ENCODE measurements around the gene NEDD9. TPM values are rescaled to one million over a fixed set of nuclear protein-coding genes. Genes with fewer than 3 reads are reported as not detected.
A peak's percentile ranks its signal among the peaks of the same experiment; 100 is the strongest.

Gene NEDD9
- total and polyA plus RNA-seq, 4 donors, result 11.3 to 252 (median 38.4) TPM

DNA sequence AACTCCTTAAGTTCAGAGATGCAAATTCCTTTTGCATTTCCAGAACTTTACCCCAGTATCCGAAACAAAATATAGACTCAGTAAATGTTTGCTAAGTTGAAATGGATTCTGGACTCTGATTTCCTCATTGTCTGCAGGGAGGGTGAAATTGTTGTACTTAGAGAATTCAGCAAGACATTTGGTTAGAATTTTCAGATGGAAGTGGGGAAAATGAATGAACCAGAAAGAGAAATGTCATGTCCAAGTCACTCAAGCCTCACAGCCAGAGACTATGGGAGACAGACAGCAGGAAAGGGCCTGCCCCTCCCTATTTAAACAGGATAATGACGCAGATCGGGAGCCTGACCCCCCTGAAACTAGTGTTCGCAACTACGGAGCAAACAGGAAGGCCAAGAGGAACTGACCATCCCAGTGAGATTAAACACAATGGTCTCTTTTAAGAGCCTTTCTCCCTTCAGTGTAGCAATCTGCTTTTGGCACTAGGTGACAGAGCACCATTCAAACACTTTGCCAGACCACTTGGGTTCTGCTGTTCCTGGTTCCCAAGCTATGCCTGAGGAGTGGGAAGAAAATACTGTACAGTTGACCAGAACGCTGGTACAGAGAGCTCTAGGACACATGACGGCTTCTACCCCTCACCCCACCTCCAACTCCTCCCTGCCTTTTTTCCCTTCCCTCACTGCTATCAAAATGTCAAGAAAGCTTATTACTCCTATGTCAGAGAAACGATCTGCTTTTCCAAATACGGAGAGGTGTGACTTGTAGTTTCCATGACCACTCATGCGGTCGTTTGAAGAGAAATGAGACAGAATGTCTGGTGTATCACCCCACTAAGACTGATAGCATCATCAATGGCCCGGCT is 13.7 kb downstream of the NEDD9 start:
- peaks cover 0 to 4% of the 10 kb centered on the region in 2 donors for H3K36me3 ChIP-seq (ENCODE audit: control insufficient read depth in 1 of 2, insufficient read depth in 2 of 2, low read length in 1 of 2)
- intact Hi-C loops (cut with DNase I), result no loop called here
- H3K9me3 ChIP-seq (ENCODE audit: control insufficient read depth, low read length), result no peaks in the 10 kb centered on the region
- H3K4me3 ChIP-seq (ENCODE audit: low read length in 2 of 2), result no peak overlapping the region
- 14 to 20% methylated on average over 12 of the region's 12 CpGs for WGBS, 2 donors
- peaks cover 5 to 48% of the 10 kb centered on the region in 2 donors for H3K4me1 ChIP-seq (ENCODE audit: control insufficient read depth in 1 of 2, insufficient read depth in 2 of 2, low read length in 2 of 2)
- DNase-seq (peak in 1 of 2 donors; percentile 75), ATAC-seq (ENCODE audit: low FRiP score) (peak; percentile 61)
- peak overlapping the region; percentile 80 to 91 for H3K27ac ChIP-seq (ENCODE audit: low read depth in 1 of 2, low read length in 2 of 2)
- H3K27me3 ChIP-seq (ENCODE audit: control insufficient read depth in 1 of 2, insufficient read depth in 2 of 2, low read length in 1 of 2), result no peaks in the 10 kb centered on the region

DNA sequence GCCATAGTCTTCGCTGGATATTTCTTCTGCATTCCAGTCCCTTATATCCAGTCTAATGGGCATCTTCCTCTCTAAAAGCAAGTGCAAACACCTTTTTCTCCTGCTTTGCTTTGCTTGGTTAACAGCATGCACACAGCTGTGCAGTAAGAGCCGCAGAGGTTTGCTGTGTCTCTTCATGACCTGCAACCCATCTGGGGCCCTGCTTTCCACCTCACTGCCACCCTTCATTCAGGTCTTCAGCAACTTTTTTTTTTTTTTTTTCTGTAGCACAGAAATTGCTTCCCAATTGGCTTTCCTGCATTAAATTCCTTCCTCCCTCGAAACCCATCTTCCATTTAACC is 14.4 kb downstream of the NEDD9 start:
- H3K4me3 ChIP-seq (ENCODE audit: low read length in 2 of 2), result no peak overlapping the region

DNA sequence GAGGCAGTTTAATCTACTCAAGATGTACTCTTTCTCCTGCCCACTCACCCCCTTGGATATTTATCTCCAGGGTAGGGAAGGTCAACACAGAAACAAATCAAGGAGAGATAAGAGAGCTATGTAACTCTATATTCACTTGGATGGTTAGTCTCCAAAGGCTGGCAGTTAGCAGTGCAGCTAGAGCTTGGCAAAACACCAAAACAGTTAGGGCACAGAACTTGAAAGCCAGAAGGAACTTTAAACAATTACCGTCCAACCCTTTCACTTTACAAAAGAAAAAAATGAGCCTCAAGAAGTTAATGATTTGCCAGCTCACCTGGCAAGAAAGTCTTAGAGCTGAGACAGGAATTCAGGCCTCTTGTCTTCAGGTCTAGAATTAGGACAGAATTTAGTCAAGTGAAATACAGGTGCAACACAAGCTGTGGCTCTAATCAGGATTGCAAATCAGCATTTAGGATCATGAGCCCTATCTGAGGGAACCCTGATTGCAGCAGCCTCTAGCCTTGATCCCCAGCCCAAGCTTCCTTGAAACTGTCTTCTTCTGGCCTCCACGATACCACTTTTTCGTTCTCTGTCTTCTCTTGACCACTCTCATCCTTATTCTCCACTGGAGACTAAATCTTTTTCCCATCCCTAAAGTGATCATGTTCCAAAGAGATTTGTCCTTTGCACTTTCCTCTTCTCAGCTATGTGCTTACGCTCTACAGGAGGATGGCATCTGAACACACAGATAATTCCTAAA is 14.9 kb downstream of the NEDD9 start:
- ATAC-seq (ENCODE audit: low FRiP score) (no peak), DNase-seq (no peak)
- intact Hi-C loops (cut with DNase I), result no loop called here
- Histone ChIP-seq H3K27ac (ENCODE audit: low read depth in 1 of 2, low read length in 2 of 2) (peak overlapping the region; percentile 20 to 43), H3K9me3 (ENCODE audit: control insufficient read depth, low read length) (no peaks in the 10 kb centered on the region), H3K4me3 (ENCODE audit: low read length in 2 of 2) (no peak overlapping the region), H3K27me3 (ENCODE audit: control insufficient read depth in 1 of 2, insufficient read depth in 2 of 2, low read length in 1 of 2) (no peaks in the 10 kb centered on the region), H3K36me3 (ENCODE audit: control insufficient read depth in 1 of 2, insufficient read depth in 2 of 2, low read length in 1 of 2) (peaks cover 0 to 2% of the 10 kb centered on the region in 2 donors), H3K4me1 (ENCODE audit: control insufficient read depth in 1 of 2, insufficient read depth in 2 of 2, low read length in 2 of 2) (peaks cover 3 to 50% of the 10 kb centered on the region in 2 donors)
- 61 to 65% methylated on average over 4 of the region's 4 CpGs for WGBS, 2 donors

More for the DNA sequence above, 14.4 kb downstream of the NEDD9 start:
- Histone ChIP-seq H3K27me3 (ENCODE audit: control insufficient read depth in 1 of 2, insufficient read depth in 2 of 2, low read length in 1 of 2) (no peaks in the 10 kb centered on the region), H3K36me3 (ENCODE audit: control insufficient read depth in 1 of 2, insufficient read depth in 2 of 2, low read length in 1 of 2) (peaks cover 0 to 4% of the 10 kb centered on the region in 2 donors), H3K9me3 (ENCODE audit: control insufficient read depth, low read length) (no peaks in the 10 kb centered on the region), H3K4me1 (ENCODE audit: control insufficient read depth in 1 of 2, insufficient read depth in 2 of 2, low read length in 2 of 2) (peaks cover 5 to 51% of the 10 kb centered on the region in 2 donors), H3K27ac (ENCODE audit: low read depth in 1 of 2, low read length in 2 of 2) (peak overlapping the region in 1 of 2 donors; percentile 43)
- ATAC-seq (ENCODE audit: low FRiP score), result no peak
- WGBS, 2 donors, result 91 to 92% methylated on average over 3 of the region's 3 CpGs
- intact Hi-C loops (cut with DNase I), result no loop called here
- no peak for DNase-seq

DNA sequence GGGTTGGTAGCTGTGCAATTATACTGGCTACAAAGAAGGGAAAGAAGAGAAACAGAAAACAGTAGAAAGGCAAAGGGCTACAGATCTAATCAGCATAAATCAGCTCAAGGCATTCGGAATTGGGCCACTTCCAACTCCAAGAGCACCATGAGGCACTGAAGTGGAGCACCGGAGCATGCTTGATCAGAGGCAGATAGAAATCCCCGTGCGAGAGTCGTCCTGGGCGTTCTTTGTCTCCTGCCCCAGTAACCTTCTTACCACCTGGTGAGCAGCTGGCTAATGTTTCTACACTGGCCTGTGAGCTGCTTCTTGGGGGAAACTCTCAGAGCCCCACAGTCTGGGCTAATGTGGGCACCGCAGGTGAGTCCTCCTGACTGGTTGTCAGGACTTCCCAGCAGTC is 16.7 kb downstream of the NEDD9 start:
- no peak overlapping the region for H3K4me3 ChIP-seq (ENCODE audit: low read length in 2 of 2)
- no peak for DNase-seq
- 34 to 35% methylated on average over 7 of the region's 7 CpGs for WGBS, 2 donors
- no peaks in the 10 kb centered on the region for H3K27me3 ChIP-seq (ENCODE audit: control insufficient read depth in 1 of 2, insufficient read depth in 2 of 2, low read length in 1 of 2)
- intact Hi-C loops (cut with DNase I), result no loop called here
- H3K36me3 ChIP-seq (ENCODE audit: control insufficient read depth in 1 of 2, insufficient read depth in 2 of 2, low read length in 1 of 2), result peaks cover 0 to 2% of the 10 kb centered on the region in 2 donors
- peaks cover 5 to 41% of the 10 kb centered on the region in 2 donors for H3K4me1 ChIP-seq (ENCODE audit: control insufficient read depth in 1 of 2, insufficient read depth in 2 of 2, low read length in 2 of 2)
- H3K9me3 ChIP-seq (ENCODE audit: control insufficient read depth, low read length), result no peaks in the 10 kb centered on the region
- ATAC-seq (ENCODE audit: low FRiP score), result no peak
- H3K27ac ChIP-seq (ENCODE audit: low read depth in 1 of 2, low read length in 2 of 2), result peak overlapping the region; percentile 94 to 96

DNA sequence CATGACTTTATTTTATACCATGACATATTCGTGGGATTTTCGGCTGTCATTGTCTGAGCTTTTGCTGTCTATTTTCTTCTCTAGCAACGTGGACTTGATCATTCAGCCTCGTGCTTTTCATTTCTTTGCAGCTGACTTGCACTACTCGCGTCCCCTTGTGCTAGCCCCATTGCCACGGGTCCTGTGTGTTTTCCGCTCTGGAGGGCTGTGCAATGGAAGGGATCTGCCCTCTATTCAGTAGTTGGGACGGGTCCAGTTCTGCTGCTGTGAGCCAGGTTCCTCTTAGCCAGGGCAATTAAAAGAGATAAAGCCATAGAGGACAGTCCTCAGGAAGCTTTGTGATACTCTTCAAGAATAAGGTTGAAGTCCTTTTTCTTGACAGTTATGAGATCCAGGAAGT is 17.6 kb downstream of the NEDD9 start:
- Histone ChIP-seq H3K4me1 (ENCODE audit: control insufficient read depth in 1 of 2, insufficient read depth in 2 of 2, low read length in 2 of 2) (peaks cover 5 to 40% of the 10 kb centered on the region in 2 donors), H3K27ac (ENCODE audit: low read depth in 1 of 2, low read length in 2 of 2) (peak overlapping the region; percentile 94 to 96), H3K4me3 (ENCODE audit: low read length in 2 of 2) (no peak overlapping the region), H3K9me3 (ENCODE audit: control insufficient read depth, low read length) (no peaks in the 10 kb centered on the region), H3K27me3 (ENCODE audit: control insufficient read depth in 1 of 2, insufficient read depth in 2 of 2, low read length in 1 of 2) (no peaks in the 10 kb centered on the region), H3K36me3 (ENCODE audit: control insufficient read depth in 1 of 2, insufficient read depth in 2 of 2, low read length in 1 of 2) (peaks cover 0 to 2% of the 10 kb centered on the region in 2 donors)
- no peak for ATAC-seq (ENCODE audit: low FRiP score)
- 14 to 19% methylated on average over 9 of the region's 9 CpGs for WGBS, 2 donors
- intact Hi-C loops (cut with DNase I), result no loop called here
- DNase-seq, result no peak

DNA sequence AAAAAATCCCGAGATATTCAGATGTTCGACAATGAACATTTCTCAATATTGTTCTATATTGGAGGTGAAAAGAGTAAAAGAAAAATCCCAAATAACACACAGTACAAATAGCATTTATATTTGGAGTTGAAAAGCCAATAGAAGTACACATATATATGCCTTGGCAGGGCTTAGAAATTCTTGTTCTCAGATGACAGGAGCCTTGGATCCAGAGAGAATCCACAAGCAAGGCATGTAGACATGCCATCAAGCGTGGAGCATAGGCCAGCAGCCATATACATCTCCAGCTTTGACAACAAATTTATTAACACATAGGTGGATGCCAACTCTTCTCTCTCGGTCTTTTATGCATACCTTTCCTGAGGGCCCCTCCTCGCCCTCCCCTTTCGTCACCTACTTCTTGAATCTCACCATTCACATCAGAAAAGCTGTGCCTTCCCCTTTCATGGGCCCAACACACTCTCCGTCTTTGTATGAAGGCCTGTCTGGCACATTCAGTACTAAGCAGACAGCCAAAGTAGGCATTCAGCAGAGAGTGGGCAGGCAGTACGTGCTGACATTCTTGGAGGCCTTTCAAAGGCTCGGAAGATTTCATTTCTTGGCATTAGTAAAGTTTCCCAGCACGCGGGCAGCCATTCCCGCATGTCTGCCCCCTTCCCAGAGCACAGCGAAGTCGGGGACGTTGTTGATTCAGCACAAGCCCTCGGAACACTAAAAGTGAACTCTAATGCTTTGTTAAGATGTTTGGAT is 18.2 kb downstream of the NEDD9 start:
- WGBS, 2 donors, result 6 to 10% methylated on average over 16 of the region's 16 CpGs
- H3K4me1 ChIP-seq (ENCODE audit: control insufficient read depth in 1 of 2, insufficient read depth in 2 of 2, low read length in 2 of 2), result peaks cover 5 to 35% of the 10 kb centered on the region in 2 donors
- H3K9me3 ChIP-seq (ENCODE audit: control insufficient read depth, low read length), result no peaks in the 10 kb centered on the region
- intact Hi-C loops (cut with DNase I), result no loop called here
- peak in 1 of 2 donors; percentile 60 for DNase-seq
- H3K4me3 ChIP-seq (ENCODE audit: low read length in 2 of 2), result no peak overlapping the region
- no peaks in the 10 kb centered on the region for H3K27me3 ChIP-seq (ENCODE audit: control insufficient read depth in 1 of 2, insufficient read depth in 2 of 2, low read length in 1 of 2)
- peak overlapping the region; percentile 96 to 97 for H3K27ac ChIP-seq (ENCODE audit: low read depth in 1 of 2, low read length in 2 of 2)
- no peaks in the 10 kb centered on the region for H3K36me3 ChIP-seq (ENCODE audit: control insufficient read depth in 1 of 2, insufficient read depth in 2 of 2, low read length in 1 of 2)
- peak; percentile 64 for ATAC-seq (ENCODE audit: low FRiP score)

DNA sequence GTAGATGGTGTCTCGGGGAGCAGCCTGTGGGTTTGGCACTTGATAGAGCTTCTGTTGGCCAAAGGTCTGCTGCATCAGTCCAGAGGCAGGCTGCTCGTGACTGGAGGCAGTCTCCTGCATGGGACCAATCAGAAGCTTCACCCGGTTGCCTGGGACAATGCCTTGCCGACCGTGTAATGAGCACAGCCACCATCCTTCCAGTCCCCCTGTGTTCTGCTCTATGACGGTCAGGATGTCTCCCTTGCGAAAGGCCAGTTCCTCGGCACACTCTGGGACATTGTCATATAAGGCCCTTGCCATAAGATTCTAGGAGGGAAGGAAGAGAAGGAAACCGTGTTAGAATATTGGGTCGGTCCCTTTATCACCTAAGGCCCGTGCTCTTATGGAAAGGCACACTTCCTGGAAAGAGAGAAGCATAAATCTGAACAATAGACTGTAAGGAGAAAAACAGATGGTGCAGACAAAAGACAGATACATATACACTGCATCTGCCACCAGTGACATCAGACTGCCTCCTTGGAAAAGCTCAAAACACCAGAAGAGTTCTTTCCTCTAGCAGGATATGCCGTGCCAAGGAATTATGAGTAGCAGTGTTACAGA is 18.9 kb downstream of the NEDD9 start:
- intact Hi-C loops (cut with DNase I), result no loop called here
- no peaks in the 10 kb centered on the region for H3K27me3 ChIP-seq (ENCODE audit: control insufficient read depth in 1 of 2, insufficient read depth in 2 of 2, low read length in 1 of 2)
- H3K4me1 ChIP-seq (ENCODE audit: control insufficient read depth in 1 of 2, insufficient read depth in 2 of 2, low read length in 2 of 2), result peaks cover 5 to 33% of the 10 kb centered on the region in 2 donors
- ATAC-seq (ENCODE audit: low FRiP score) (peak; percentile 44), DNase-seq (no peak)
- H3K36me3 ChIP-seq (ENCODE audit: control insufficient read depth in 1 of 2, insufficient read depth in 2 of 2, low read length in 1 of 2), result no peaks in the 10 kb centered on the region
- no peak overlapping the region for H3K4me3 ChIP-seq (ENCODE audit: low read length in 2 of 2)
- no peaks in the 10 kb centered on the region for H3K9me3 ChIP-seq (ENCODE audit: control insufficient read depth, low read length)
- WGBS, 2 donors, result 22 to 26% methylated on average over 12 of the region's 12 CpGs
- peak overlapping the region; percentile 76 to 99 for H3K27ac ChIP-seq (ENCODE audit: low read depth in 1 of 2, low read length in 2 of 2)

DNA sequence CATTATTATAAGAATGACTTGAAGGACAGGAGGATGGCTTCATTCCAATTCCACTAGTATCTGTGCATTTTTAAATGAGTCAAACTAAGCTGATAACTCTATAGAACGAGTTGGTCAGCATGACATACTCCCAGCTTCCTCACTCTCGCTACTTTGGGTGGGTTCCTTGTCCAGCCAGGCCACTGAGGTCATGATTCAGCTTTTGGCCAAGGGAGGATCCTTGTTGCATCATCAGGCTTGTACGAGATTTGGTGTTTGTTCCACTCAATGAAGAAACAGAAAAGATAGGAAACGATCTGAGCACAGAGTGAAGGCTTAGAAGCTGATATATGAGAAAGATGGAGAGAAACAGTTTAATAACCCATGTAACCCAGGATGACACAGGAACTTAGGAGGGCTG is 19.8 kb downstream of the NEDD9 start:
- no peaks in the 10 kb centered on the region for H3K27me3 ChIP-seq (ENCODE audit: control insufficient read depth in 1 of 2, insufficient read depth in 2 of 2, low read length in 1 of 2)
- H3K9me3 ChIP-seq (ENCODE audit: control insufficient read depth, low read length), result no peaks in the 10 kb centered on the region
- peak in 1 of 2 donors; percentile 74 for DNase-seq
- intact Hi-C loops (cut with DNase I), result no loop called here
- WGBS, 2 donors, result 8 to 17% methylated on average over 4 of the region's 4 CpGs
- H3K27ac ChIP-seq (ENCODE audit: low read depth in 1 of 2, low read length in 2 of 2), result peak overlapping the region; percentile 76 to 79
- no peak overlapping the region for H3K4me3 ChIP-seq (ENCODE audit: low read length in 2 of 2)
- peaks cover 10 to 26% of the 10 kb centered on the region in 2 donors for H3K4me1 ChIP-seq (ENCODE audit: control insufficient read depth in 1 of 2, insufficient read depth in 2 of 2, low read length in 2 of 2)
- peak; percentile 70 for ATAC-seq (ENCODE audit: low FRiP score)
- no peaks in the 10 kb centered on the region for H3K36me3 ChIP-seq (ENCODE audit: control insufficient read depth in 1 of 2, insufficient read depth in 2 of 2, low read length in 1 of 2)

Data from aorta (tissue), 5 donors.